SW480 (cell line): Measurements from ENCODE around the gene FHIP2A.
"Not testable (repeated sequence)": the region's sequence is repeated elsewhere in the genome, so short reads cannot be mapped to it uniquely, and the experiment has no call there.

Experiments
- DNase-seq: peaks from one replicate; pipeline ENCODE4 v3.0.0-alpha.2; 2016; ENCODE audit warnings: low spot score

The FHIP2A gene

GRCh38 chr10:114819322-114819721 lies 2.3 kb upstream of the FHIP2A start:
- DNase-seq, result no peak

DNA sequence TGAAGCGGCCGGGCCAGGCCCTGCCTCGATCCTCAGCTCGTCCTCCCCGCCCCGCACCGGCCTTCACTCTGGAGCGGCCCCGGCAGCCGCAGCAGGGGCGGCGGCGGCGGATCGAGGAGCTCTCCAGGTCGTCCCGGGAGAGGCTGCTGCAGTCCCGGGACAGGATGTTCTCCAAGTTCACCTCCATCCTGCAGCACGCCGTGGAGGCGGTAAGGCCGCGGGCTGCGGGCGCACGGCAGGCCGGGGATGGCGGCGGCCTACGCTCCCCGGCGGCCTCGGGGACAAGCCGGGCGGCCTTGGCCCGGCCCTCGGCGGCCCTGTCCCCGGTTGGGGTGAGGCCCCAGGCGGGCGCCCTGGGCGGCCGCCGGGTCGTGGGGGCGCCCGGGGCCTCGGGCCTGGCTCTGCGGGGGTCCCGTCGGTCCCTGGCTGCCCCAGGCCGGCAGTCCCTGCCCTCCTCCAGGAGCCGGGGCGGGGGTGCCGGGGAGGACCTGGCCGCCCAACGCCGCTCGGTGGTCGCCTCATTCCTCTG lies 399 bp downstream of the FHIP2A start:
- DNase-seq, result peak; percentile 46

GRCh38 chr10:114822444-114823076 lies 980 bp downstream of the FHIP2A start:
- peak; percentile 32 for DNase-seq

GRCh38 chr10:114823077-114823463 lies 1.5 kb downstream of the FHIP2A start:
- DNase-seq, result no peak

DNA sequence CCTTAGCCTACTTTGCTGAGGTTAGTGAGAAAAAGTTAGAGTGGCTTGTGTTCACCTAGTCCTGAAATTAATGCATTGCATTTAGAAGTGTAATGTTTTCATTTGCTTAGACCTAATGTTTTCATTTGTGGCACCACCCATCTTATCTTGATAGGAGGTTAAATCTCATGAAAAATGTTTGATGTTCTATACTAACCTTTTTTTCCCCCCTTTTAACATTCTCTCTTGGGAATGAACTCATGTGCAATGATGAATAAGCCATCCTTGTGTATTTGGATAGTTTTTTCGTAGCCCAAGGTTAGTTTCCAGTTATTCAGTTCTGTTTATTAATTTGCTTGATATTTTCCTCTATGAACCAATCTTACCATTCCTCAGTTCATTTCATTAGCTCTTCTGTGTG lies 2.8 kb downstream of the FHIP2A start:
- DNase-seq, result no peak

DNA sequence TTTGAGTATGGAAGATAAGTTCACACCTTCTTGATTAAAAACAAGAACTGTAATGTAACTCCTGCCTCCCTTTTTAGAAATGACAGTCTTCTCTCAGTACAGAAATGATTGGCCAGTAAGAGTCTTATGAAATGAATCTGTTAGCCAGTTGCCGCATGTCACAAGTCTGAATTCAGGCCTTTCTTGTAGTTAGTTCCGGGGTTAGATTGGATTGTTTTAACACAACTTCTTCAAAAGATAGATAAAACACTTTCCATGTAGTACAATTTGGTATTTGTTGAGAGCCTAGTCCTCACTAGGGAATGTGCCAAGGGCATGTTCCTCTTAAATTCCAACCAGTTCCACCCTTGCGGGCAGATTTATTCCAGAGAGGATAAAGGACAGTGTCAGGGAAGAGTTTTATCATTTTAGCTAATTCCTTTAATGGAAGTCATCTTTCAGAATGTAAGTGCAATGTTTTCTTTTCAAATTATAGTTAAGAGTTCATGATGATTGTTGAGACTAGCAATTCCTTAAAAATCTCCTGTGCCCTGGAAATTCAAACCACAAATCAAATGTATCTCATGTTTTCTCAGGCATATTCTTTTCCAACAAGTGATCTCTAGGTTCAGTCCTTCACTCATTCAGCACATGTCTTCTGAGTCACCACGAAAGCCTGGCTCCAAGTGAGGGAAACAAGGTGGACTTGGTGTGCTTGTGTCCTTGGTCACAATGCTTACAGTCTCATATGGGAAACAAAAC lies 4.1 kb downstream of the FHIP2A start:
- DNase-seq, result no peak

DNA sequence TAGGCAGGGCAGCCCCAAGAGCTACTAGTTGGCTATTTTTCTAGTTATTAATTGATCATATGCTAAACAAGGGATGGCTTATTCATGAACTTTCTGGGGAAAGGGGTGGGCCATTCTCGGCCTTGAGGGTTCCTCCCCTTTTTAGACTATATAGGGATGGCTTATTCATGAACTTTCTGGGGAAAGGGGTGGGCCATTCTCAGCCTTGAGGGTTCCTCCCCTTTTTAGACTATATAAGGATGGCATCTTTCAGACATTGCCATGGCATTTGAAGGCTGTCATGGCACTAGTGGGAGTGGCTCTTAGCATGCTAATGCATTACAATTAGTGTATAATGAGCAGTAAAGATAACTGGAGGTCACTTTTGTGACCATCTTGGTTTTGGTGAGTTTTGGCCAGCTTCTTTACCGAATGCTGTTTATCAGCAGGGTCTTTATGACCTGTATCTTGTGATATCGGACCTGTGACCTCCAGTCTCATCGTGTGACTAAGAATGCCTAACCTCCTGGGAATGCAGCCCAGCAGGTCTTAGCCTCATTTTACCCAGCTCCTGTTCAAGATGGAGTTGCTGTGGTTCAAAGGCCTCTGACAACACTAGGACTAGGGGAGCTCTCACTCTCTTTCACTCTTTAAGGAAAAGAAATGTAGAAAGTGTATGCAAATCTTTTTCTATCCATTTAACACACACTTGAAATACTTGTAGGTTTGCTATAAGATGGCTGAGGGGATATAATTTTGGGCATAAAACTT lies 7.8 kb downstream of the FHIP2A start:
- no peak for DNase-seq

DNA sequence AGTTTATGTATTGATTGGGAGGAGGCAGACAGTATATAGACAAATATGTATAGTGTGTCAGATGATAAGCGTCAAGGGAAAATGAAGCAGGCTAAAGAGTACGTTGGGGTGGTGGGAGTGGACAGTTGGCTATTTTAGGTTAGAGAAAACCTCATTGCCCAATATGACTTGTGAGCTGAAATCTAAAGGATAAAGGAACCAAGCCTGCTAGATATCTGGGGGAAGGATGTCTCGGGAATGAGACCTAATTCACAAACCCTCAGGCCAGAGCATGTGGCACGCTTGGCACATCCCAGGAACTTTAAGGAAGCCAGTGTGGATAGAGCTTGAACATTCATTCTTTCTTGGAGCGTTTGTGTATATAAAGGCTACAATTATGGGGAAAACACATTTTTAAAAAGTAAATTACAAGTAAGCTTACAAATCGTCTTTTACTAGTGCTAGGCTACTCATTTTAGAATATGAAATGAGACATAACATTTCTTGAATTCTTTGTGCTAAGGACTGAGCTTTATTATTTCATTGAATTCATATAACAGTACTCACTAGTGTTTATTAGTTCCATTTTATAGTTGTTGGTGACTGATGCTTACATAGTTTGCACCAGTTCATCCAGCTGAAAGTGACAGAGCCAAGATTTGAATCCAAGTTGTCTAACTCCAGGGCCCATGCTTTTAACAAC lies 9.7 kb downstream of the FHIP2A start:
- no peak for DNase-seq

DNA sequence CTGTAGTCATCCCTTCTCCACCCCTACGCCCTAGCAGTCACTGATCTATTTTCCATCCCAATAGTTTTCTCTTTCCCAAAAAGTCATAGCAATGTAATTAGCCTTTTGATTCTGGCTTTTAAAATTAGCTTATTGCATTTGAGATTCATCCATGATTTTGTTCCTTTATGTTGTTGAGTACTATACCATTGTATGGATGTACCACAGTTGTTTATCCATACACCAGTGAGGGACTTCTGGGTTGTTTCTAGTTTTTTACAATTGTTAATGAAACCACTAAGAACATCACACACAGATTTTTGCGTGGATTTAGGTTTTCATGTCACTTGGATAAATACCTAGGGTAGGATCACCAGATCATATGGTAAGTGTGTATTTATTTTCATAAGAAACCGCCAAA lies 16.1 kb downstream of the FHIP2A start:
- DNase-seq, result no peak

DNA sequence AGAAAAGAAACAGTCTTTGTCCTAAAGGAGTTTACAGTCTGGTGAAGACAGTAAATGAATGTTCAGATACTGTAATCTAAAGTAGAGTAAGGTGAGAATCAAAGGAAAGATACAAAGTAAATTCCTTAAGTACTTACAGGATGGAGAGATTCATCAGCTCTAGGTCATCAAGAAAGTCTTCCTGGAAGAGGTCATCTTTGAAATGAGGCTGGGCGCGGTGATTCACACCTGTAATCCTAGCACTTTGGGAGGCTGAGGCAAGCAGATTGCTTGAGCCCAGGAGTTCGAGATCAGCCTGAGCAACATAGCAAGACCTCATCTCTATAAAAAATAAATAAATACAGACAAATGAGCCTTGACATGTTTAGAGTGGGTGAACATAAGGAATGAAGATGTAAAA lies 18.3 kb downstream of the FHIP2A start:
- DNase-seq, result no peak

GRCh38 chr10:114845978-114846693 lies 24.6 kb downstream of the FHIP2A start:
- DNase-seq, result no peak

DNA sequence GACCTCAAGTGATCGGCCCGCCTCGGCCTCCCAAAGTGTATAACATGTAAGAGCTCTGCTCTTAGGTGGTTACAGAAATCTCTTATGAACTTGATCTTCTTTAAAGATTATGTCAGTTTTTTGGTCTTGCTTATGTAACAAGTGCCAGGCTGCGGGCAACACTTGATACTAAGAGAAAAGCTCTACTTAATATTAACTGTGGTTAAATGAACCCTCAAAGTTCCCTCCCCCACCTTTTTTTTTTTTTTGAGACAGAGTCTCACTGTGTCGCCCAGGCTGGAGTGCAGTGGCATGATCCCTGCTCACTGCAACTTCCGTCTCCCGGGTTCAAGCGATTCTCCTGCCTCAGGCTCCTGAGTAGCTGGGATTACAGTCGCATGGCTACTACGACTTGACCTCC lies 25.9 kb downstream of the FHIP2A start:
- DNase-seq, result not testable (repeated sequence)

- DNase-seq, result no peak
These were observed 28.1 kb downstream of the FHIP2A start for GRCh38 chr10:114849674-114850073.

- DNase-seq, result no peak
These were observed 28.5 kb downstream of the FHIP2A start for GRCh38 chr10:114850126-114850525.

DNA sequence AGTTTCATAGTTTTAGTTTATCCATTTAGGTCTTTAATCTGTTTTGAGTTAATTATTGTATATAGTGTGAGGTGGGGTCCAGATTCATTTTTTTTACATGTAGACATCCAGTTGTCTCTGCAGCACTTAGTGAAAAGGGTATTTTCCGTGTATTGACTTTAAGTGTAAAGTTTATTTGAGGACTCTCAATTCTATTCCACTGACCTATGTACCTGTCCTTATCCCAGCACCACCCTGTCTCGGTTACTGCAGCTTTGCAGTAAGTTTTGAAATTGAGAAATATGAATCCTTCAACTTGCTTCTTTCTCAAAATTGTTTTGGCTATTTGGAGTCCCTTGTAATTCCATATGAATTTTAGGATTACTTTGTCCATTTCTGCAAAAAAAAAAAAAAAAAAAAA lies 29.8 kb downstream of the FHIP2A start:
- DNase-seq, result no peak

- DNase-seq, result no peak
These were observed 30.6 kb downstream of the FHIP2A start for GRCh38 chr10:114852197-114852596.

DNA sequence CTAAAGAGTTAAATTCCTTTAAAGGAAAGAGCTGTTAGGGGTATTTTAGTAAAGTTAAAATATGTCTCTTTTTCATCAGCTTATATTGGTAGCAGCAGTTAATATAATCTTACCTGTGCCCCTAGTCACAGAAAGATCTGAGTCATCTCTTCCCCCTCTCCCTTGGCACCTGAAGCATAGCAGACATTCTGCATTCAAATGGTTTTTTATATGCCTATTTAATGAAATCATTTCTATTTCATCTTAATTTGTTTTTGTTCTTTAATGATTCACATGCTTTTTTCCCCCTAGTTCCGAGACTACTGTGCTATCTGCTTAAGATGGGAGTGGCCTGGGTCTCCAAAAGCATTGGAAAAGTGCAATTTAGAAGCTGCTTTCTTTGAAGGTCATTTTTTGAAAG lies 33.3 kb downstream of the FHIP2A start:
- no peak for DNase-seq

DNA sequence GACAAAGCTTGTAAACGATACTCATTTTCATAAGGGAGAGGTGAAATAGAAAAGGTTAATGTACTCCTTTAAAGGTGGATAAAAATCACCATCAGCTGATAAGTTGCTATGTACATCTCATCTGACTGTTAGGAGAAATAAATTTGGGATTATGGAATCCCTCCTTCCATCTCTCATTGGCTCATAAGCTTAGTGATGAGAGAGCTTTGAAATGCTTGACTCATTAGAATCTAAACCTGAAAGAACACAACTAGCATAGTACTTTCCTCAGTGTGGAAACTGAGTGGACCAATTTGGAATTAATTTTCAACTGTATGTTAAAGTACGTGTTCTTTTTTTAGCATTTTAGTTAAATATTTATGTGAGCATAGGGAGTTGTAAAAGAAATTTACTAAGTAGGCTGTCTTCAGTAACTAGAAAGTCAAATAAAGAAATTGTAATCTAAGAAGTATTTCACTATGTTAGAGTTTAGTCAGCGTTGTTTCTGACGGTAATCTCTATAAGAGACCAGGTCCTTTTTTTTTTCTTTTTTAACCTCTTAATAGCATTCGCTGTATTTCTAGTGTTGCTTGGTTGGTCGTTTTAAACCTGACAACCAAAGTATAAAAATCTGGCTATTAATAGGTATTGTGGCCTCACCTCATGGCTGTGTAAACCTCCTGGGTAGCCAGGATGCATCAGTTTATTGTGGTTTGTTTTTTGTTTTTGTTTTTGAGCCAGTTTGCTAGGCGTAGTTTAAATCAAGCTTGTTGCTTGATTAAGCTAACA lies 34.4 kb downstream of the FHIP2A start:
- DNase-seq, result no peak

- no peak for DNase-seq
These were observed 35.1 kb downstream of the FHIP2A start for GRCh38 chr10:114856544-114857287.

DNA sequence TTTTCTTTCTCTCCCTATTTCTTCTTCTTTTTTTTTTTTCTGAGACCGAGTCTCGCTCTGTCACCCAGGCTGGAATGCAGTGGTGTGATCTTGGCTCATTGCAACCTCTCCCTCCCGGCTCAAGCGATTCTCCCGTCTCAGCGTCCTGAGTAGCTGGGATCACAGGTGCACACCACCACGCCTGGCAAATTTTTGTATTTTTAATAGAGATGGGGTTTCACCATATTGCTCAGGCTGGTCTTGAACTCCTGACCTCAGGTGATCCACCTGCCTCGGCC lies 35.6 kb downstream of the FHIP2A start:
- DNase-seq, result not testable (repeated sequence)
